ENCODE results near the gene TSHZ2. TPM values are rescaled to one million over a fixed set of nuclear protein-coding genes. Genes with fewer than 3 reads are reported as not detected.

Gene TSHZ2
- total and polyA plus RNA-seq, 12 donors: 1.5 to 6.2 (median 4.5) TPM

DNA sequence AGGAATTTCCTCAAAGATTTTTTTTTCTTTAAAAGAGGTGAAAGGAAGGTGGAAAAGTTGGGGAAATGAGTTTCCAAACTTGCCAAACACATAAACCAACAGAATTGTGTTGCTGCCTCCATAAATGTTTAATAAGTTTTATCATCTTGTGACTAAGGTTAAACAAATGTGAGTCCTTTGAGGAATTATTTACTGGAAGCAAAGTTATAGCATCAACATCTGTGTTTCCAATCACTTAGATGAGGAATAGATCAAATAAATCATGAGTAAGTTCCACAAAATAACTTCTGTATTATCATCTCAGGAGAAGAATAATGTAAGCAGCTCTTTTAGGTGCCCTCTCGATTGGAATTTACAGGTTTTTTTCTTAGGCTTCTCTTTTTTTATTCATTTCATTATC, 20.5 kb downstream of the TSHZ2 start:
- Histone ChIP-seq H3K36me3 (no peaks in the 10 kb centered on the region), H3K9me3 (no peaks in the 10 kb centered on the region), H3K27ac (peak overlapping the region in 8 of 10 donors; percentile 10 to 51 (median 32)), H3K4me1 (peaks cover 0 to 28% (median 13%) of the 10 kb centered on the region in 9 donors), H3K27me3 (no peaks in the 10 kb centered on the region), H3K4me3 (no peak overlapping the region)
- TF ChIP-seq, protein P1, sequence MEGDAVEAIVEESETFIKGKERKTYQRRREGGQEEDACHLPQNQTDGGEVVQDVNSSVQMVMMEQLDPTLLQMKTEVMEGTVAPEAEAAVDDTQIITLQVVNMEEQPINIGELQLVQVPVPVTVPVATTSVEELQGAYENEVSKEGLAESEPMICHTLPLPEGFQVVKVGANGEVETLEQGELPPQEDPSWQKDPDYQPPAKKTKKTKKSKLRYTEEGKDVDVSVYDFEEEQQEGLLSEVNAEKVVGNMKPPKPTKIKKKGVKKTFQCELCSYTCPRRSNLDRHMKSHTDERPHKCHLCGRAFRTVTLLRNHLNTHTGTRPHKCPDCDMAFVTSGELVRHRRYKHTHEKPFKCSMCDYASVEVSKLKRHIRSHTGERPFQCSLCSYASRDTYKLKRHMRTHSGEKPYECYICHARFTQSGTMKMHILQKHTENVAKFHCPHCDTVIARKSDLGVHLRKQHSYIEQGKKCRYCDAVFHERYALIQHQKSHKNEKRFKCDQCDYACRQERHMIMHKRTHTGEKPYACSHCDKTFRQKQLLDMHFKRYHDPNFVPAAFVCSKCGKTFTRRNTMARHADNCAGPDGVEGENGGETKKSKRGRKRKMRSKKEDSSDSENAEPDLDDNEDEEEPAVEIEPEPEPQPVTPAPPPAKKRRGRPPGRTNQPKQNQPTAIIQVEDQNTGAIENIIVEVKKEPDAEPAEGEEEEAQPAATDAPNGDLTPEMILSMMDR (IDR thresholded peaks at IDR 0.05): no peak
- intact Hi-C loops (cut with DNase I): loop anchor here in 1 of 10 donors (10.0 kb wide), 1 partner anchor 58 kb away; no protein-coding TSS in a partner anchor
- DNase-seq (no peak), ATAC-seq (no peak)
- 61 to 69% methylated on average over 1 of the region's 1 CpG for WGBS, 2 donors

DNA sequence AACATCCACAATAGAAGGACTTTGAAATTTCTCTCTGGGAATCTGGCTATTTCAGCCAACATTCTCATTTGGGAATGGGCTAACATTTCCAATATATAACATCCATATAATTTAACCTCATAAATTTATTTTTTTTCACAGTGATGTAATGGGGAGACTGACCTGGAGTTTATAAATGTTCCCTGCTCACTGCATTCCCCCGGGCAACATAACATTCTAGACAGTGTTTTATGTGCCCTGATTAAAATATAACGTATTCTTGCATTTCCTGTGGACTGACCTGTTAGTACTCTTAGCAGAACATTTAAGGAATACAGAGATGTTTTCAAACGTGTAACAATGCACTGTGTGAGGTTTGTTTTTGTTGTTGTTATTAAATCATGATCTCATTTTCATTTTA, 20.9 kb downstream of the TSHZ2 start:
- Histone ChIP-seq H3K27me3 (no peaks in the 10 kb centered on the region), H3K4me3 (no peak overlapping the region), H3K9me3 (no peaks in the 10 kb centered on the region), H3K27ac (peak overlapping the region in 7 of 10 donors; percentile 10 to 51 (median 38)), H3K4me1 (peaks cover 0 to 28% (median 13%) of the 10 kb centered on the region in 9 donors), H3K36me3 (no peaks in the 10 kb centered on the region)
- 22% methylated on average over 3 of the region's 3 CpGs for WGBS, 2 donors
- intact Hi-C loops (cut with DNase I): loop anchor here in 1 of 10 donors (10.0 kb wide), 1 partner anchor 58 kb away; no protein-coding TSS in a partner anchor
- DNase-seq (no peak), ATAC-seq (peak in 1 of 8 donors; percentile 47)
- TF ChIP-seq, protein P1 (IDR thresholded peaks at IDR 0.05): no peak

DNA sequence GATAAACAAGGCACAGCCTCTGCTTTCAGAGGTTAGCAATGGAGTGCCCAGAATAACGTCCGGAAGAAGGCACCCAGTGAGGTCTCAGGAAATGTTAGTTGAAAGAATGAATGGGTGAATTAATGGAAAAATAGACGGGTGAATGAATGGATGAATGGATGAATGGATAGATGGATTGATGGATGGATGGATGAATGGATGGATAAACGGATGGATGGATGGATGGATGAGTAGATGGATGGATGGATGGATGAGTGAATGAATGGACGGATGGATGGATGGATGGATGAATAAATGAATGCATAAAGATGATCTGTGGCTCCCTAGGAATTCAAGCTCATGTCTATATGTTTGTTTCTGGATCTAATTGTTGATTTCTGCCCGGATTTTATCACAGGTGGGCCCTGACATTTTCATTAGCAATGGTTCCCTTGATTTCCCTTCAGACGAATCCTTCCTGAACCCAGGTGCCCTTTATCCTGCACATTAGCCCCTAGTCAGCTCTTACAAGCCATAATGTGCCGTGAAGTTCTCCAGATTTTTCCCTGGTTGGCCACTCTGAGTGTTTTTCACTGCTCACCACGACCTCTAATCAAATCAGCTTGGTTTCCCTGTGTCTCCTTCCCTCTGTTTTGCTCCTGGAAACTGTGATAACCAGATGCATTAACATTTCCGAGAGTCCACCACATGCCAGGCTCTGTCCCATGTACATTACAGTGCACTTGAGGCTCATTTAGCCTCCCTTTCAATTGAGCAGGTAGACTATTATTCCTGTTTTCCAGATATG, 22.2 kb downstream of the TSHZ2 start:
- Histone ChIP-seq H3K27me3 (no peaks in the 10 kb centered on the region), H3K4me1 (peaks cover 0 to 26% (median 13%) of the 10 kb centered on the region in 9 donors), H3K27ac (peak overlapping the region in 1 of 10 donors; percentile 39), H3K36me3 (no peaks in the 10 kb centered on the region), H3K4me3 (no peak overlapping the region), H3K9me3 (no peaks in the 10 kb centered on the region)
- DNase-seq (no peak), ATAC-seq (no peak)
- WGBS, 2 donors: 78 to 79% methylated on average over 10 of the region's 10 CpGs
- TF ChIP-seq, protein P1 (IDR thresholded peaks at IDR 0.05): no peak
- intact Hi-C loops (cut with DNase I): loop anchor here in 1 of 10 donors (10.0 kb wide), 1 partner anchor 60 kb away; no protein-coding TSS in a partner anchor

DNA sequence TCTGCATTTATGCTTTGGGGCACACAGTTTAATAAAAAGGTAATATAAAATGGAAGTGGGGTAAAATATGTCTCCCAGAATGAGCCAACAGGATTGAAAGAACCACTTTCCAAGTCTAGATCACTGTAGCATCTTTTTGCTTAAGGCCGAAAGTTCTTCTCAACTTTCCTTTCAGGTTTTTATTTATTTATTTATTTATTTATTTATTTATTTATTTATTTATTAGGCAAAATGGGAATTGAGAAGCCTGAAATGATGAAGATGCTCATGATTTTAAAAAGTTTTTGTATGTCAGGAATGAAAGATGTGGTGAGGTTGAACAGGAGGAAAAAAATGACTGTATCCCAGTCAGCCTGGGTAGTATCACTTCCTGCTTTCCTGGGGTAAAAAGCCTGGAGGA, 24.0 kb downstream of the TSHZ2 start:
- H3K4me1 ChIP-seq: peaks cover 0 to 29% (median 13%) of the 10 kb centered on the region in 9 donors
- no peak for ATAC-seq
- intact Hi-C loops (cut with DNase I): loop anchor here in 1 of 10 donors (10.0 kb wide), 1 partner anchor 61 kb away; no protein-coding TSS in a partner anchor

More for the DNA sequence above, 24.0 kb downstream of the TSHZ2 start:
- H3K36me3 ChIP-seq: no peaks in the 10 kb centered on the region
- no peaks in the 10 kb centered on the region for H3K9me3 ChIP-seq
- no peak overlapping the region for H3K4me3 ChIP-seq
- peaks cover 0 to 4% (median 0%) of the 10 kb centered on the region in 7 donors for H3K27me3 ChIP-seq
- DNase-seq: no peak
- TF ChIP-seq, protein P1 (IDR thresholded peaks at IDR 0.05): no peak
- 97 to 100% methylated on average over 1 of the region's 1 CpG for WGBS, 2 donors
- H3K27ac ChIP-seq: no peak overlapping the region

Measured in heart right ventricle (tissue), 16 donors.